ENCODE data around the gene FIG4.
"Not testable (repeated sequence)": the region's sequence is repeated elsewhere in the genome, so short reads cannot be mapped to it uniquely, and the experiment has no call there.

Gene FIG4

GRCh38 chr6:109705258-109705657, 14.2 kb downstream of the FIG4 start:
- Histone ChIP-seq H3K36me3 (ENCODE audit: control insufficient read depth, insufficient read depth, low read length) (no peaks in the 10 kb centered on the region), H3K27ac (ENCODE audit: low read depth, low read length) (no peak overlapping the region), H3K4me1 (ENCODE audit: control insufficient read depth, insufficient read depth, low read length) (peaks cover 30% of the 10 kb centered on the region), H3K27me3 (ENCODE audit: control insufficient read depth, insufficient read depth, low read length) (no peaks in the 10 kb centered on the region), H3K4me3 (ENCODE audit: low read depth, low read length) (no peak overlapping the region), H3K9me3 (ENCODE audit: control insufficient read depth, insufficient read depth, low read length) (no peaks in the 10 kb centered on the region), H3K9ac (ENCODE audit: low read depth, low read length) (no peak overlapping the region)

GRCh38 chr6:109706513-109706912, 15.4 kb downstream of the FIG4 start:
- no peaks in the 10 kb centered on the region for H3K36me3 ChIP-seq (ENCODE audit: control insufficient read depth, insufficient read depth, low read length)
- H3K9ac ChIP-seq (ENCODE audit: low read depth, low read length) = no peak overlapping the region
- no peaks in the 10 kb centered on the region for H3K9me3 ChIP-seq (ENCODE audit: control insufficient read depth, insufficient read depth, low read length)

GRCh38 chr6:109708099-109708498, 17.0 kb downstream of the FIG4 start:
- not testable (repeated sequence) for H3K4me3 ChIP-seq (ENCODE audit: low read depth, low read length); H3K9ac ChIP-seq (ENCODE audit: low read depth, low read length); H3K4me1 ChIP-seq (ENCODE audit: control insufficient read depth, insufficient read depth, low read length); H3K27me3 ChIP-seq (ENCODE audit: control insufficient read depth, insufficient read depth, low read length); H3K9me3 ChIP-seq (ENCODE audit: control insufficient read depth, insufficient read depth, low read length); H3K36me3 ChIP-seq (ENCODE audit: control insufficient read depth, insufficient read depth, low read length); H3K27ac ChIP-seq (ENCODE audit: low read depth, low read length)

More at GRCh38 chr6:109706513-109706912, 15.4 kb downstream of the FIG4 start:
- no peak overlapping the region for H3K27ac ChIP-seq (ENCODE audit: low read depth, low read length)
- H3K4me1 ChIP-seq (ENCODE audit: control insufficient read depth, insufficient read depth, low read length) = peaks cover 22% of the 10 kb centered on the region
- no peak overlapping the region for H3K4me3 ChIP-seq (ENCODE audit: low read depth, low read length)
- H3K27me3 ChIP-seq (ENCODE audit: control insufficient read depth, insufficient read depth, low read length) = no peaks in the 10 kb centered on the region

- Histone ChIP-seq H3K36me3 (ENCODE audit: control insufficient read depth, insufficient read depth, low read length) (0 out of 2 replicates have a peak, but pooled peaks cover 3% of the 10 kb centered on the region), H3K9me3 (ENCODE audit: control insufficient read depth, insufficient read depth, low read length) (no peaks in the 10 kb centered on the region), H3K27me3 (ENCODE audit: control insufficient read depth, insufficient read depth, low read length) (no peaks in the 10 kb centered on the region), H3K4me1 (ENCODE audit: control insufficient read depth, insufficient read depth, low read length) (no peaks in the 10 kb centered on the region), H3K4me3 (ENCODE audit: low read depth, low read length) (no peak overlapping the region), H3K9ac (ENCODE audit: low read depth, low read length) (no peak overlapping the region), H3K27ac (ENCODE audit: low read depth, low read length) (no peak overlapping the region)
These were observed 22.0 kb downstream of the FIG4 start for GRCh38 chr6:109713097-109713496.

GRCh38 chr6:109714166-109714565, 23.1 kb downstream of the FIG4 start:
- no peaks in the 10 kb centered on the region for H3K27me3 ChIP-seq (ENCODE audit: control insufficient read depth, insufficient read depth, low read length)
- no peak overlapping the region for H3K4me3 ChIP-seq (ENCODE audit: low read depth, low read length)
- H3K27ac ChIP-seq (ENCODE audit: low read depth, low read length) = no peak overlapping the region
- H3K9ac ChIP-seq (ENCODE audit: low read depth, low read length) = no peak overlapping the region
- H3K36me3 ChIP-seq (ENCODE audit: control insufficient read depth, insufficient read depth, low read length) = 0 out of 2 replicates have a peak, but pooled peaks cover 3% of the 10 kb centered on the region
- H3K9me3 ChIP-seq (ENCODE audit: control insufficient read depth, insufficient read depth, low read length) = no peaks in the 10 kb centered on the region
- no peaks in the 10 kb centered on the region for H3K4me1 ChIP-seq (ENCODE audit: control insufficient read depth, insufficient read depth, low read length)

- H3K4me3 ChIP-seq (ENCODE audit: low read depth, low read length) = no peak overlapping the region
- no peak overlapping the region for H3K27ac ChIP-seq (ENCODE audit: low read depth, low read length)
These were observed 23.5 kb downstream of the FIG4 start for GRCh38 chr6:109714611-109715010.

GRCh38 chr6:109715616-109716015, 24.5 kb downstream of the FIG4 start:
- Histone ChIP-seq H3K36me3 (ENCODE audit: control insufficient read depth, insufficient read depth, low read length) (0 out of 2 replicates have a peak, but pooled peaks cover 3% of the 10 kb centered on the region), H3K4me1 (ENCODE audit: control insufficient read depth, insufficient read depth, low read length) (no peaks in the 10 kb centered on the region), H3K4me3 (ENCODE audit: low read depth, low read length) (no peak overlapping the region), H3K9me3 (ENCODE audit: control insufficient read depth, insufficient read depth, low read length) (no peaks in the 10 kb centered on the region), H3K27ac (ENCODE audit: low read depth, low read length) (no peak overlapping the region), H3K9ac (ENCODE audit: low read depth, low read length) (no peak overlapping the region), H3K27me3 (ENCODE audit: control insufficient read depth, insufficient read depth, low read length) (no peaks in the 10 kb centered on the region)

More at GRCh38 chr6:109714611-109715010, 23.5 kb downstream of the FIG4 start:
- 0 out of 2 replicates have a peak, but pooled peaks cover 3% of the 10 kb centered on the region for H3K36me3 ChIP-seq (ENCODE audit: control insufficient read depth, insufficient read depth, low read length)
- no peaks in the 10 kb centered on the region for H3K27me3 ChIP-seq (ENCODE audit: control insufficient read depth, insufficient read depth, low read length)
- no peaks in the 10 kb centered on the region for H3K4me1 ChIP-seq (ENCODE audit: control insufficient read depth, insufficient read depth, low read length)
- no peak overlapping the region for H3K9ac ChIP-seq (ENCODE audit: low read depth, low read length)
- H3K9me3 ChIP-seq (ENCODE audit: control insufficient read depth, insufficient read depth, low read length) = no peaks in the 10 kb centered on the region

- H3K36me3 ChIP-seq (ENCODE audit: control insufficient read depth, insufficient read depth, low read length) = 0 out of 2 replicates have a peak, but pooled peaks cover 3% of the 10 kb centered on the region
- H3K9ac ChIP-seq (ENCODE audit: low read depth, low read length) = no peak overlapping the region
- no peak overlapping the region for H3K4me3 ChIP-seq (ENCODE audit: low read depth, low read length)
- H3K4me1 ChIP-seq (ENCODE audit: control insufficient read depth, insufficient read depth, low read length) = no peaks in the 10 kb centered on the region
- no peaks in the 10 kb centered on the region for H3K27me3 ChIP-seq (ENCODE audit: control insufficient read depth, insufficient read depth, low read length)
- H3K9me3 ChIP-seq (ENCODE audit: control insufficient read depth, insufficient read depth, low read length) = no peaks in the 10 kb centered on the region
- no peak overlapping the region for H3K27ac ChIP-seq (ENCODE audit: low read depth, low read length)
These were observed 26.9 kb downstream of the FIG4 start for GRCh38 chr6:109717971-109718370.

- Histone ChIP-seq H3K36me3 (ENCODE audit: control insufficient read depth, insufficient read depth, low read length) (0 out of 2 replicates have a peak, but pooled peaks cover 3% of the 10 kb centered on the region), H3K27me3 (ENCODE audit: control insufficient read depth, insufficient read depth, low read length) (no peaks in the 10 kb centered on the region), H3K9me3 (ENCODE audit: control insufficient read depth, insufficient read depth, low read length) (no peaks in the 10 kb centered on the region), H3K27ac (ENCODE audit: low read depth, low read length) (no peak overlapping the region), H3K4me3 (ENCODE audit: low read depth, low read length) (no peak overlapping the region), H3K9ac (ENCODE audit: low read depth, low read length) (no peak overlapping the region), H3K4me1 (ENCODE audit: control insufficient read depth, insufficient read depth, low read length) (no peaks in the 10 kb centered on the region)
These were observed 27.9 kb downstream of the FIG4 start for GRCh38 chr6:109718991-109719390.

- Histone ChIP-seq H3K9me3 (ENCODE audit: control insufficient read depth, insufficient read depth, low read length) (no peaks in the 10 kb centered on the region), H3K27ac (ENCODE audit: low read depth, low read length) (no peak overlapping the region), H3K36me3 (ENCODE audit: control insufficient read depth, insufficient read depth, low read length) (0 out of 2 replicates have a peak, but pooled peaks cover 3% of the 10 kb centered on the region), H3K9ac (ENCODE audit: low read depth, low read length) (no peak overlapping the region), H3K4me3 (ENCODE audit: low read depth, low read length) (no peak overlapping the region), H3K27me3 (ENCODE audit: control insufficient read depth, insufficient read depth, low read length) (no peaks in the 10 kb centered on the region), H3K4me1 (ENCODE audit: control insufficient read depth, insufficient read depth, low read length) (no peaks in the 10 kb centered on the region)
These were observed 29.2 kb downstream of the FIG4 start for GRCh38 chr6:109720311-109720710.

GRCh38 chr6:109722011-109722410, 30.9 kb downstream of the FIG4 start:
- H3K27me3 ChIP-seq (ENCODE audit: control insufficient read depth, insufficient read depth, low read length) = no peaks in the 10 kb centered on the region
- H3K4me1 ChIP-seq (ENCODE audit: control insufficient read depth, insufficient read depth, low read length) = no peaks in the 10 kb centered on the region
- no peaks in the 10 kb centered on the region for H3K36me3 ChIP-seq (ENCODE audit: control insufficient read depth, insufficient read depth, low read length)
- no peak overlapping the region for H3K27ac ChIP-seq (ENCODE audit: low read depth, low read length)
- no peaks in the 10 kb centered on the region for H3K9me3 ChIP-seq (ENCODE audit: control insufficient read depth, insufficient read depth, low read length)
- no peak overlapping the region for H3K9ac ChIP-seq (ENCODE audit: low read depth, low read length)
- no peak overlapping the region for H3K4me3 ChIP-seq (ENCODE audit: low read depth, low read length)
